Stimulated activated CD4-positive, alpha-beta T cell treated with anti-CD3 and anti-CD28 coated beads, Interleukin-15, amount 100 ng/mL, for 1 hour (primary cell): ENCODE data around the gene TCF7L2.

Experiments used
- DNase-seq, 2 donors: peaks; one replicate each; pipeline ENCODE4 v3.0.0-alpha.2; 2020; ENCODE audit warnings: low read depth in 1 of 2, low spot score in 1 of 2

Gene TCF7L2

GRCh38 chr10:112963835-112964234 is 13.8 kb downstream of the TCF7L2 start:
- no peak for DNase-seq

GRCh38 chr10:112964482-112964881 is 14.4 kb downstream of the TCF7L2 start:
- no peak for DNase-seq

GRCh38 chr10:112966194-112966855 is 16.3 kb downstream of the TCF7L2 start:
- DNase-seq, result no peak

- DNase-seq, result no peak
These were observed 17.2 kb downstream of the TCF7L2 start for GRCh38 chr10:112967200-112967599.

- no peak for DNase-seq
These were observed 19.1 kb downstream of the TCF7L2 start for GRCh38 chr10:112969131-112969530.

GRCh38 chr10:112969542-112969941 is 19.5 kb downstream of the TCF7L2 start:
- no peak for DNase-seq

GRCh38 chr10:112970021-112970420 is 20.0 kb downstream of the TCF7L2 start:
- no peak for DNase-seq

GRCh38 chr10:112972606-112973005 is 22.6 kb downstream of the TCF7L2 start:
- DNase-seq, result no peak

GRCh38 chr10:112973046-112973445 is 23.0 kb downstream of the TCF7L2 start:
- no peak for DNase-seq

- DNase-seq, result no peak
These were observed 23.8 kb downstream of the TCF7L2 start for GRCh38 chr10:112973805-112974204.

- DNase-seq, result no peak
These were observed 27.4 kb downstream of the TCF7L2 start for GRCh38 chr10:112977426-112977898.

- no peak for DNase-seq
These were observed 29.9 kb downstream of the TCF7L2 start for GRCh38 chr10:112979927-112980326.

GRCh38 chr10:112980937-112981336 is 30.9 kb downstream of the TCF7L2 start:
- no peak for DNase-seq

GRCh38 chr10:112981553-112981952 is 31.5 kb downstream of the TCF7L2 start:
- DNase-seq, result no peak

- DNase-seq, result no peak
These were observed 33.5 kb downstream of the TCF7L2 start for GRCh38 chr10:112983444-112984056.

GRCh38 chr10:112984756-112985155 is 34.7 kb downstream of the TCF7L2 start:
- DNase-seq, result no peak

GRCh38 chr10:112985690-112986543 is 35.9 kb downstream of the TCF7L2 start:
- DNase-seq, result no peak

- no peak for DNase-seq
These were observed 36.6 kb downstream of the TCF7L2 start for GRCh38 chr10:112986544-112987190.

- no peak for DNase-seq
These were observed 38.9 kb downstream of the TCF7L2 start for GRCh38 chr10:112988839-112989406.

GRCh38 chr10:112989826-112990225 is 39.8 kb downstream of the TCF7L2 start:
- DNase-seq, result no peak

- no peak for DNase-seq
These were observed 40.2 kb downstream of the TCF7L2 start for GRCh38 chr10:112990271-112990670.
